ENCODE measurements around the gene RTBDN. TPM values are rescaled to one million over a fixed set of nuclear protein-coding genes. Genes with fewer than 3 reads are reported as not detected.

The RTBDN gene
- total and polyA plus RNA-seq, 10 of the 15 experiments (the other 5 are each of a cell fraction or from before 2014, with no cell fraction given) = 0.45 TPM; not detected in 9

DNA sequence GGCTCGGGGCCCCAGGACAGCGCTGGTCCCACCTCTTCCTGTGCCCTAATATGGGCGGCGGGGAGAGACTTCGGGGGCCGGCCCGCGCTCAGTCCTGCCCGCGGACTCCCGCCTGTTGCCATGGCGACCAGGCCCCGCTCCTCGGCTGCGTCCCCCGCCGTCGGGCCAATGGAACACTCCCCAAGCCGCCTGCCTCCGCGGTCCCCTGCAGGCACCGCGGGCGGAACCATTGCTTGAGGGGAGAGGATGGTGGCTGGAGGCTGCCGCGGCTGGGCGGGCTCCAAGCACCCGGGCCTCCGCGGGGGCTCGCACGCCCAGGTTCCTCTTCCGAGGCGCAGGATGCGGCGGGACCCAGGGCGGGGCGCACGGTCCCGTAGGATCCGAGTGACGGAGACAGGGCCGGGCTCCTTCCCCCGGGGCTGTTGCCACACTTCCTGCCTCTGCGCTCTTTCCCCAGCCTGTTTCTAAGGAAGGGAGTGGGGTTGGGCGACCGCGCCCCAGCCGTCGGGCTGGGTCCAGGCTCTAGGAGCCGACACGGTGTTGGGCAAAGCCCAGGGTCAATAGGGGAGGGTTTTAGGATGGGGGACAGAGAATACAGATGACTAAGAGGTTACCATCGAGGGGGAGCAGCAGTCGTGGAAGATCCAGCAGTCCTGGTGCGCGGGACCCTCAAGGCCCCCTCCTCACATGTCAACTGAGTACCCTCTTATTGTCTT is 44.3 kb downstream of the RTBDN start (continued):
- TF ChIP-seq, protein P1, sequence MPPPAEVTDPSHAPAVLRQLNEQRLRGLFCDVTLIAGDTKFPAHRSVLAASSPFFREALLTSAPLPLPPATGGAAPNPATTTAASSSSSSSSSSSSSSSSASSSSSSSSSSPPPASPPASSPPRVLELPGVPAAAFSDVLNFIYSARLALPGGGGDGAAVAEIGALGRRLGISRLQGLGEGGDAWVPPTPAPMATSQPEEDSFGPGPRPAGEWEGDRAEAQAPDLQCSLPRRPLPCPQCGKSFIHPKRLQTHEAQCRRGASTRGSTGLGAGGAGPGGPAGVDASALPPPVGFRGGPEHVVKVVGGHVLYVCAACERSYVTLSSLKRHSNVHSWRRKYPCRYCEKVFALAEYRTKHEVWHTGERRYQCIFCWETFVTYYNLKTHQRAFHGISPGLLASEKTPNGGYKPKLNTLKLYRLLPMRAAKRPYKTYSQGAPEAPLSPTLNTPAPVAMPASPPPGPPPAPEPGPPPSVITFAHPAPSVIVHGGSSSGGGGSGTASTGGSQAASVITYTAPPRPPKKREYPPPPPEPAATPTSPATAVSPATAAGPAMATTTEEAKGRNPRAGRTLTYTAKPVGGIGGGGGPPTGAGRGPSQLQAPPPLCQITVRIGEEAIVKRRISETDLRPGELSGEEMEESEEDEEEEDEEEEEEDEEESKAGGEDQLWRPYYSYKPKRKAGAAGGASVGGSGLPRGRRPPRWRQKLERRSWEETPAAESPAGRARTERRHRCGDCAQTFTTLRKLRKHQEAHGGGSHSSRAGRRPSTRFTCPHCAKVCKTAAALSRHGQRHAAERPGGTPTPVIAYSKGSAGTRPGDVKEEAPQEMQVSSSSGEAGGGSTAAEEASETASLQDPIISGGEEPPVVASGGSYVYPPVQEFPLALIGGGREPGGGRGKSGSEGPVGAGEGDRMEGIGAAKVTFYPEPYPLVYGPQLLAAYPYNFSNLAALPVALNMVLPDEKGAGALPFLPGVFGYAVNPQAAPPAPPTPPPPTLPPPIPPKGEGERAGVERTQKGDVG (CRISPR knock-in tag; IDR thresholded peaks at IDR 0.05) = no peak
- no peak for TF ChIP-seq MEF2A (IDR thresholded peaks at IDR 0.05; ENCODE audit: insufficient read depth, low read depth, low read length)
- TF ChIP-seq NR2C1 (IDR thresholded peaks at IDR 0.05) = peak; percentile 36; the same call in 1 of the 2 replicates
- TF ChIP-seq PML (IDR thresholded peaks at IDR 0.05; ENCODE audit: low read length) = no peak
- TF ChIP-seq RELA (IDR thresholded peaks at IDR 0.05; ENCODE audit: borderline replicate concordance, partially characterized antibody) = peak; percentile 83
- TF ChIP-seq, protein P2, sequence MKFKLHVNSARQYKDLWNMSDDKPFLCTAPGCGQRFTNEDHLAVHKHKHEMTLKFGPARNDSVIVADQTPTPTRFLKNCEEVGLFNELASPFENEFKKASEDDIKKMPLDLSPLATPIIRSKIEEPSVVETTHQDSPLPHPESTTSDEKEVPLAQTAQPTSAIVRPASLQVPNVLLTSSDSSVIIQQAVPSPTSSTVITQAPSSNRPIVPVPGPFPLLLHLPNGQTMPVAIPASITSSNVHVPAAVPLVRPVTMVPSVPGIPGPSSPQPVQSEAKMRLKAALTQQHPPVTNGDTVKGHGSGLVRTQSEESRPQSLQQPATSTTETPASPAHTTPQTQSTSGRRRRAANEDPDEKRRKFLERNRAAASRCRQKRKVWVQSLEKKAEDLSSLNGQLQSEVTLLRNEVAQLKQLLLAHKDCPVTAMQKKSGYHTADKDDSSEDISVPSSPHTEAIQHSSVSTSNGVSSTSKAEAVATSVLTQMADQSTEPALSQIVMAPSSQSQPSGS (IDR thresholded peaks at IDR 0.05; ENCODE audit: low read length) = no peak
- TF ChIP-seq NFIC (IDR thresholded peaks at IDR 0.05; ENCODE audit: low read depth, low read length) = no peak
- TF ChIP-seq SMARCA5 (IDR thresholded peaks at IDR 0.05) = peak; percentile 28; the same call in 1 of the 2 replicates
- TF ChIP-seq CEBPB (IDR thresholded peaks at IDR 0.05; ENCODE audit: borderline replicate concordance in 1 of 2, low read depth in 2 of 2, low read length in 2 of 2) = peak in 1 of 2 experiments; percentile 34; a peak in 1 of 4 replicates
- TF ChIP-seq FOXK2 (IDR thresholded peaks at IDR 0.05) = peak; percentile 97
- no peak for TF ChIP-seq MYB (IDR thresholded peaks at IDR 0.05; ENCODE audit: borderline replicate concordance, low read depth, low read length)
- TF ChIP-seq IKZF1 (conservative IDR thresholded peaks at IDR 0.05) = peak; percentile 97
- TF ChIP-seq SIN3A (IDR thresholded peaks at IDR 0.05; ENCODE audit: low read depth, low read length) = peak; percentile 87
- TF ChIP-seq PAX5 (IDR thresholded peaks at IDR 0.05; ENCODE audit: borderline replicate concordance, low read depth, low read length) = no peak; the same call in 1 of the 2 replicates
- peak; percentile 69 for TF ChIP-seq YY1 (IDR thresholded peaks at IDR 0.05; ENCODE audit: low read depth, low read length)
- peak; percentile 47 for TF ChIP-seq SIX5 (IDR thresholded peaks at IDR 0.05; ENCODE audit: low read depth, low read length, severe bottlenecking)
- no peak for TF ChIP-seq POU2F2 (IDR thresholded peaks at IDR 0.05; ENCODE audit: borderline replicate concordance, low read depth, low read length)
- TF ChIP-seq, protein P3, sequence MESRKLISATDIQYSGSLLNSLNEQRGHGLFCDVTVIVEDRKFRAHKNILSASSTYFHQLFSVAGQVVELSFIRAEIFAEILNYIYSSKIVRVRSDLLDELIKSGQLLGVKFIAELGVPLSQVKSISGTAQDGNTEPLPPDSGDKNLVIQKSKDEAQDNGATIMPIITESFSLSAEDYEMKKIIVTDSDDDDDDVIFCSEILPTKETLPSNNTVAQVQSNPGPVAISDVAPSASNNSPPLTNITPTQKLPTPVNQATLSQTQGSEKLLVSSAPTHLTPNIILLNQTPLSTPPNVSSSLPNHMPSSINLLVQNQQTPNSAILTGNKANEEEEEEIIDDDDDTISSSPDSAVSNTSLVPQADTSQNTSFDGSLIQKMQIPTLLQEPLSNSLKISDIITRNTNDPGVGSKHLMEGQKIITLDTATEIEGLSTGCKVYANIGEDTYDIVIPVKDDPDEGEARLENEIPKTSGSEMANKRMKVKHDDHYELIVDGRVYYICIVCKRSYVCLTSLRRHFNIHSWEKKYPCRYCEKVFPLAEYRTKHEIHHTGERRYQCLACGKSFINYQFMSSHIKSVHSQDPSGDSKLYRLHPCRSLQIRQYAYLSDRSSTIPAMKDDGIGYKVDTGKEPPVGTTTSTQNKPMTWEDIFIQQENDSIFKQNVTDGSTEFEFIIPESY (IDR thresholded peaks at IDR 0.05) = peak; percentile 86; the same call in 1 of the 2 replicates
- TF ChIP-seq SUZ12 (IDR thresholded peaks at IDR 0.05; ENCODE audit: unreplicated experiment) = no peak
- TF ChIP-seq CBFB (IDR thresholded peaks at IDR 0.05; ENCODE audit: low read depth) = peak; percentile 52; the same call in 1 of the 2 replicates
- TF ChIP-seq RUNX3 (IDR thresholded peaks at IDR 0.05; ENCODE audit: low read length) = no peak
- peak; percentile 64 for TF ChIP-seq EED (IDR thresholded peaks at IDR 0.05; ENCODE audit: low read depth)
- peak; percentile 100 for TF ChIP-seq BMI1 (IDR thresholded peaks at IDR 0.05; ENCODE audit: borderline replicate concordance)
